GM13977 (cell line): ENCODE data around the gene SH3PXD2A.

ENCODE experiments used
- DNase-seq: peaks from one replicate; pipeline ENCODE4 v3.0.0; 2012; ENCODE audit warnings: low spot score
- in situ Hi-C: fragments of 300-500 bp; cut with MboI; formaldehyde crosslinking; loops from one replicate; pipeline ENCODE4 v1.12.0; 2022; ENCODE audit warnings: low sequenced_read_pairs, low pct_unique_long_range_greater_than_20kb, mixed read lengths, inconsistent platforms; ENCODE audit not compliant: unreplicated experiment
- TF ChIP-seq, protein P1 (sequence below): IDR thresholded peaks from 2 replicates; pipeline ENCODE4 v1.5.1; 2012; ENCODE audit warnings: mild to moderate bottlenecking, control low read depth; ENCODE audit not compliant: insufficient read depth; ENCODE audit errors: extremely low read depth, missing control alignments

SH3PXD2A gene

DNA sequence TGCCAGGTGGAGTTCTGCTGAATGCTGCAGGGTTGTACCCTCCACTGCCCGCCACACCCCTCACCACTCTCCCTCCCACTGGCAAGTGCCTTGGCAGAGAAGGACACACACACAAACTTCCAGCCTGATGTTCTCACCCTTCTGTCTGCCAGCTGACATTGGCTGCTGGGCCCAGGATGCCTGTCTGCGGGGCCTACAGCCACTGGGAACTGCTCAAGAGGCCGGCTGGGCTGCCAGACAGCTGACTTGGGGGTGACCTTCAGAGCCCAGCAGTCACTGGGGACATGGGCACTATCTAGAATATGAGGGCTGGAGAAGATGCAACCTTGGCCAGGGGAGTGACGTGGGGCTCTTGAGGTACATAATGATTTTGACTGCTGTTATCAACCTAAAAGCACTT, 157.1 kb downstream of the SH3PXD2A start:
- DNase-seq = no peak
- in situ Hi-C loops = no loop called here
- TF ChIP-seq, protein P1, sequence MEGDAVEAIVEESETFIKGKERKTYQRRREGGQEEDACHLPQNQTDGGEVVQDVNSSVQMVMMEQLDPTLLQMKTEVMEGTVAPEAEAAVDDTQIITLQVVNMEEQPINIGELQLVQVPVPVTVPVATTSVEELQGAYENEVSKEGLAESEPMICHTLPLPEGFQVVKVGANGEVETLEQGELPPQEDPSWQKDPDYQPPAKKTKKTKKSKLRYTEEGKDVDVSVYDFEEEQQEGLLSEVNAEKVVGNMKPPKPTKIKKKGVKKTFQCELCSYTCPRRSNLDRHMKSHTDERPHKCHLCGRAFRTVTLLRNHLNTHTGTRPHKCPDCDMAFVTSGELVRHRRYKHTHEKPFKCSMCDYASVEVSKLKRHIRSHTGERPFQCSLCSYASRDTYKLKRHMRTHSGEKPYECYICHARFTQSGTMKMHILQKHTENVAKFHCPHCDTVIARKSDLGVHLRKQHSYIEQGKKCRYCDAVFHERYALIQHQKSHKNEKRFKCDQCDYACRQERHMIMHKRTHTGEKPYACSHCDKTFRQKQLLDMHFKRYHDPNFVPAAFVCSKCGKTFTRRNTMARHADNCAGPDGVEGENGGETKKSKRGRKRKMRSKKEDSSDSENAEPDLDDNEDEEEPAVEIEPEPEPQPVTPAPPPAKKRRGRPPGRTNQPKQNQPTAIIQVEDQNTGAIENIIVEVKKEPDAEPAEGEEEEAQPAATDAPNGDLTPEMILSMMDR = no peak

DNA sequence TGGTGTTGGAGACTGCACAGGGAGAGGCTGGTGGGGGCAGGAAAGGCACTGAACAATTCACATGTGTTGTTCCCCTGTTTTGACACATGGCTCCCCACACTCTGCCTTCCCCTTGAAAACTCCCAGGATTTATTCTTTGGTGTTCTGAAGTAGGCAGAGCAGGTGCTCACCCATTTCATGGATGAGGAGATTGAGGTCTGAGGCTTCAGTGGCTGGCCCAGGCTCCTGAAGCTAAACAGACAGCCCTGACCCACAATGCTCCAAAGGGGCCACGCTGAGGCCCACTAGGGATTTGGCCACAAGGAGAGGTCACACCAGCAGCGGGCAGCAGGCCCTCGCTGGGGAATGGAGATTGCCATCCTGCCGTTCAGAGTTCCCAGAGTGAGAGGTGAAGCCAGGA, 157.6 kb downstream of the SH3PXD2A start:
- in situ Hi-C loops = no loop called here
- TF ChIP-seq, protein P1 = no peak

DNA sequence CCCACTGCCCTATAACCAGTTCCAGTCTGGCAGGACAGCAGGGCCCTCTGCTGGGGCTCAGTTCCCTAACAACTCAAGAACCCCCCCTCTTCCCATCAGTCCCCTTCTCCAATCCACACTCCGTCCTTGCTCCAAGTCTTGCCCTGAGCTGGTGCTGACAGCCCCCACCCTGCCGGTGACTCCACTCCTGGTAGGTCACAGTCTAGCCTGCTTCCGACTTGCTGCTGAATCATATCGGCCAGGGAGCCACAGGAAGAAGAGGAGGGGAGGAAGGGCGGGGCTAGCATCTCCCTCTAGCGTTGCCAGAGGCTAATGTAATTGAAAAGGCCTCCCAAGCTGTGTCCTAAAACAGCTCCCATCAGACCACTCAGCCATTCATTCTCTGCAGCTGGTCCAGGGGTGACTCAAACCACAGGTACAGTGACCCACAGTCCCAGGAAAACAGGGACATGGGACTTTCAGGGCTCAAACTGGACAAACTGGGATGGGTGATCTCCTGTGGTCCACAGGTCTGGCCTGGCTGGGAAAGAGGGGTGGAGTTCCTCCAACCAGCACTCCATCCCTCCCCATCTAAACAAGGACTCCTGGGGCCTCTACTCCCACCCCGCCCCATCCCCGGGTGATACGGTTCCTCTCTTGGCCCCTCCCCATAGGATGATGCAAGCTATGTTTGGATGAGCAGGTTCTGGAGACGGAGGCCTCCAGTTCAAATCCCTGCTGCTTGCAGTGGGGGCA, 158.8 kb downstream of the SH3PXD2A start:
- DNase-seq = peak; percentile 82
- in situ Hi-C loops = no loop called here
- TF ChIP-seq, protein P1 = peak; percentile 13

More for the DNA sequence above, 157.6 kb downstream of the SH3PXD2A start:
- DNase-seq = no peak

DNA sequence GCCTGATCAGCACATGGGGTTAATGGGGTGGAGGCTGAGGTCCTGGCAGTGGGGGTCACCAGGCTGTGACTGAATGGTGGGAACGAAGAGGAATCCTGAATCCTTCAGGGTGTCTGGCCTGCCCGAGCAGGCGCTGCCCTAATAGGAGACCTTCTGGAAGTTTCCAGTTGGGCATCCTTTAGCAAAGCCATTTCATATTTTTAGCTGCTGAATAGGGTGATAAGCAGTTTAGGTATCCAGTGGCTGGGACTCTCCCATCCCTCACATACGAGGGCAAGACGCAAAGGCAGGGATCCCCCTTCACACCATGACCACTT, 159.3 kb downstream of the SH3PXD2A start:
- no peak for DNase-seq

DNA sequence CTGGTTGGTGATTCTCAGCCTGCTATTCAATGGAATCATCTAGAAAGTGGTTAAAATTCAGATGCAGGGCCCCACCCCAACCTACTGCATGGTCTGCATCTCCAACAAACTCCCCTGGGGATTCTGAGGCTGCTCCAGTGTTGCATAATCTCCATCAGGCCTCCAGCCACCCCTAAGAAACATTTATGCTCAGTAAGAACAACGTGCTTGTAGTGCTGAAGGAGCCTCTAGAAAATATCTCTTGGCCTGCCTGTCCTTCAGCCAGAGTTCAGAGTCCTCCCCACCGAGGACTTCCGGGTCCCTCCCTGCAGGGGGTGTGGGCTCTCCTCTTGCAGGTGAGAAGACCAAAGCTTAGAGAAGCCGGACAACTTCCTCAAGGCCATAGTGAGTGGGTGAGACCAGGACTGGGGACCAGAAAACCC, 159.8 kb downstream of the SH3PXD2A start:
- TF ChIP-seq, protein P1 = no peak
- in situ Hi-C loops = no loop called here
- no peak for DNase-seq

More for the DNA sequence above, 159.3 kb downstream of the SH3PXD2A start:
- TF ChIP-seq, protein P1 = no peak
- in situ Hi-C loops = no loop called here

DNA sequence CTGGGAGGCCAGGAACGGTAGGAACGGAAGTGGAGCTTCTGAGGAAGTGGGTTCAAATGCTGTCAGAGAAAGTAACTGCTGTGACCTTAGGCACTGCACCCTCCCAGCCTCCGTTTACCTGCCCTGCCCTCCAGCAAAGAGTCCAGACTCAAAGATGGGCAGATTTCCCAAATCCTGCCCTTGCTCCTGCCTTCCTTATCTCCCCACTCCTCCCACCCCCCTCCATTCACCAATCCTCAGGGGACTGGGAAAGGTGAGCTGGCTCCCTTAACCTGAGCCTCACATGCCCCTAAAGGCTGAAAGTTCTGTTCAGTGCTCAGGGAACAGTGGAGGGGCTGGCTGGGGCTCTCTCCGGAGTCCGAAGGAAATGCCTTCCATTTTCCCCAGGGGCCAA, 161.6 kb downstream of the SH3PXD2A start:
- no peak for DNase-seq
- TF ChIP-seq, protein P1 = no peak
- in situ Hi-C loops = no loop called here
